ENCODE measurements around the gene DCST1.

- TF ChIP-seq, protein P1, sequence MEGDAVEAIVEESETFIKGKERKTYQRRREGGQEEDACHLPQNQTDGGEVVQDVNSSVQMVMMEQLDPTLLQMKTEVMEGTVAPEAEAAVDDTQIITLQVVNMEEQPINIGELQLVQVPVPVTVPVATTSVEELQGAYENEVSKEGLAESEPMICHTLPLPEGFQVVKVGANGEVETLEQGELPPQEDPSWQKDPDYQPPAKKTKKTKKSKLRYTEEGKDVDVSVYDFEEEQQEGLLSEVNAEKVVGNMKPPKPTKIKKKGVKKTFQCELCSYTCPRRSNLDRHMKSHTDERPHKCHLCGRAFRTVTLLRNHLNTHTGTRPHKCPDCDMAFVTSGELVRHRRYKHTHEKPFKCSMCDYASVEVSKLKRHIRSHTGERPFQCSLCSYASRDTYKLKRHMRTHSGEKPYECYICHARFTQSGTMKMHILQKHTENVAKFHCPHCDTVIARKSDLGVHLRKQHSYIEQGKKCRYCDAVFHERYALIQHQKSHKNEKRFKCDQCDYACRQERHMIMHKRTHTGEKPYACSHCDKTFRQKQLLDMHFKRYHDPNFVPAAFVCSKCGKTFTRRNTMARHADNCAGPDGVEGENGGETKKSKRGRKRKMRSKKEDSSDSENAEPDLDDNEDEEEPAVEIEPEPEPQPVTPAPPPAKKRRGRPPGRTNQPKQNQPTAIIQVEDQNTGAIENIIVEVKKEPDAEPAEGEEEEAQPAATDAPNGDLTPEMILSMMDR (conservative IDR thresholded peaks at IDR 0.05 in 1 of 2, IDR thresholded peaks at IDR 0.05 in 1 of 2; ENCODE audit: extremely low read depth in 1 of 2, insufficient read depth in 1 of 2, low read depth in 1 of 2, low read length in 2 of 2): no peak
- no peak for TF ChIP-seq EZH2 (IDR thresholded peaks at IDR 0.05; ENCODE audit: borderline replicate concordance, low read length)
Observed at GRCh38 chr1:155007251-155007828, 26.3 kb upstream of the DCST1 start.

Measured in mammary epithelial cell (primary cell).